ENCODE results near the gene CCDC106. TPM values are rescaled to one million over a fixed set of nuclear protein-coding genes. Genes with fewer than 3 reads are reported as not detected.

CCDC106 gene
- total and polyA plus RNA-seq, 2 donors from 2014 or later = 22.7 to 51.9 TPM

GRCh38 chr19:55696301-55697068 is 48.5 kb downstream of the CCDC106 start:
- no peak overlapping the region for H3K4me3 ChIP-seq (ENCODE audit: low read length in 3 of 3)
- H3K27me3 ChIP-seq (ENCODE audit: control insufficient read depth, insufficient read depth, low read length) = no peaks in the 10 kb centered on the region
- no peaks in the 10 kb centered on the region for H3K9me3 ChIP-seq (ENCODE audit: control insufficient read depth in 2 of 3, insufficient read depth in 1 of 3, low read length in 3 of 3)
- peaks cover 0 to 37% (median 14%) of the 10 kb centered on the region in 3 donors for H3K36me3 ChIP-seq (ENCODE audit: control insufficient read depth in 2 of 3, insufficient read depth in 3 of 3, low read length in 3 of 3)
- intact Hi-C loops (cut with DNase I) = no loop called here
- FAIRE-seq = no peak
- no peak overlapping the region for H3K9ac ChIP-seq (ENCODE audit: low read length in 3 of 3)
- H3K4me1 ChIP-seq (ENCODE audit: control insufficient read depth in 2 of 3, insufficient read depth in 2 of 3, low read depth in 1 of 3, low read length in 3 of 3) = no peaks in the 10 kb centered on the region
- H3K27ac ChIP-seq (ENCODE audit: low read depth in 2 of 2, low read length in 2 of 2) = no peak overlapping the region
- no peak for TF ChIP-seq CTCF (IDR thresholded peaks at IDR 0.05; ENCODE audit: borderline replicate concordance, extremely low read depth, insufficient read depth)
- DNase-seq = no peak

- intact Hi-C loops (cut with DNase I) = no loop called here
- TF ChIP-seq CTCF (IDR thresholded peaks at IDR 0.05; ENCODE audit: borderline replicate concordance, extremely low read depth, insufficient read depth) = no peak
- no peaks in the 10 kb centered on the region for H3K27me3 ChIP-seq (ENCODE audit: control insufficient read depth, insufficient read depth, low read length)
- H3K27ac ChIP-seq (ENCODE audit: low read depth in 2 of 2, low read length in 2 of 2) = no peak overlapping the region
- no peak for DNase-seq
- H3K4me3 ChIP-seq (ENCODE audit: low read length in 3 of 3) = no peak overlapping the region
- no peaks in the 10 kb centered on the region for H3K9me3 ChIP-seq (ENCODE audit: control insufficient read depth in 2 of 3, insufficient read depth in 1 of 3, low read length in 3 of 3)
- H3K4me1 ChIP-seq (ENCODE audit: control insufficient read depth in 2 of 3, insufficient read depth in 2 of 3, low read depth in 1 of 3, low read length in 3 of 3) = no peaks in the 10 kb centered on the region
- peaks cover 0 to 32% (median 14%) of the 10 kb centered on the region in 3 donors for H3K36me3 ChIP-seq (ENCODE audit: control insufficient read depth in 2 of 3, insufficient read depth in 3 of 3, low read length in 3 of 3)
- FAIRE-seq = no peak
- no peak overlapping the region for H3K9ac ChIP-seq (ENCODE audit: low read length in 3 of 3)
Measured at GRCh38 chr19:55697069-55697440, 49.0 kb downstream of the CCDC106 start.

DNA sequence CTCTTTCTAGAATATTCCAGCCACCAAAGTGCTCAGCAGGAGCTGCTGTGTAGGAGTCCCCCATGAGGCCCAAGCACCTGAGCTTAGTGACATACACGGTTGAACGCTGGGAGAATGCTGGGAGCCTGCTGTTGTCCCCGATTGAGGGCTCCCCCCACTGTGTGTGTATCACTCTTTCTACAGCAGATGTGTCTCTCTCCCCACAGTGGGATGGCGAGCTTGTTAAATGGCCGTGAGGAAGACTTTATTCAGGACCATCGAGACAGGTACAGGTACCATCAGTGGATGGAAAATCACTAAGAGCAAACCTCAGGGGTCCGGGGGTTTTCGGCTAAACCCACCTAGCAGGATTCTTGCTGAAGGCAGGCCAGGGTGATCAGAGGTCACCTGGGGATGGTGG is 49.7 kb downstream of the CCDC106 start:
- no peaks in the 10 kb centered on the region for H3K9me3 ChIP-seq (ENCODE audit: control insufficient read depth in 2 of 3, insufficient read depth in 1 of 3, low read length in 3 of 3)
- intact Hi-C loops (cut with DNase I) = no loop called here
- DNase-seq (no peak), FAIRE-seq (no peak)
- no peak overlapping the region for H3K9ac ChIP-seq (ENCODE audit: low read length in 3 of 3)
- no peaks in the 10 kb centered on the region for H3K27me3 ChIP-seq (ENCODE audit: control insufficient read depth, insufficient read depth, low read length)
- no peaks in the 10 kb centered on the region for H3K4me1 ChIP-seq (ENCODE audit: control insufficient read depth in 2 of 3, insufficient read depth in 2 of 3, low read depth in 1 of 3, low read length in 3 of 3)
- H3K27ac ChIP-seq (ENCODE audit: low read depth in 2 of 2, low read length in 2 of 2) = no peak overlapping the region
- peaks cover 0 to 32% (median 14%) of the 10 kb centered on the region in 3 donors for H3K36me3 ChIP-seq (ENCODE audit: control insufficient read depth in 2 of 3, insufficient read depth in 3 of 3, low read length in 3 of 3)
- TF ChIP-seq CTCF (IDR thresholded peaks at IDR 0.05; ENCODE audit: borderline replicate concordance, extremely low read depth, insufficient read depth) = no peak
- no peak overlapping the region for H3K4me3 ChIP-seq (ENCODE audit: low read length in 3 of 3)
